ENCODE results near the gene ELANE.

Gene ELANE

DNA sequence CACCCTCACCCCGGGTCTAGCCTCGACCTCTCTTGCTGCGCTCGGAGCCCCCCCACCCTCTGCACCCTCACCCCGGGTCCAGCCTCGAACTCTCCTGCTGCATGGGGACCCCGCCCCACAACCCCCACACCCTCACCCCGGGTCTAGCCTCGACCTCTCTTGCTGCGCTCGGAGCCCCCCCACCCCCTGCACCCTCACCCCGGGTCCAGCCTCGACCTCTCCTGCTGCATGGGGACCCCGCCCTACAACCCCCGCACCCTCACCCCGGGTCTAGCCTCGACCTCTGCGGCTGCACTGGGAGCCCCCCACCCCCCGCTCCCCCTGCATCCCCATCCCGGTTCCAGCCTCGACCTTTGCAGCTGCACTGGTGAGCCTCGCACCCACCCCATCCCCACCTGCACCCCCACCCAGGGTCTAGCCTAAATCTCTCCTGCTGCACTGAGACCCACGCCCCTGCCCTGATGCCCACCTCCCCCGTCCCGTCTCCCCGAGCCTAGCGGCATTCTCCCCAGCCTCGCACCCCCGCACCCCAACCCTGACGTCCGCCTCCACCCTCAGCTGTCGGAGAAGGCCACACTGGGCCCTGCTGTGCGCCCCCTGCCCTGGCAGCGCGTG lies 9.1 kb downstream of the ELANE start:
- DNase-seq, result no peak

GRCh38 chr19:861756-862580 lies 9.9 kb downstream of the ELANE start:
- peak in 6 of 56 donors; percentile 6 to 63 (median 28) for DNase-seq

DNA sequence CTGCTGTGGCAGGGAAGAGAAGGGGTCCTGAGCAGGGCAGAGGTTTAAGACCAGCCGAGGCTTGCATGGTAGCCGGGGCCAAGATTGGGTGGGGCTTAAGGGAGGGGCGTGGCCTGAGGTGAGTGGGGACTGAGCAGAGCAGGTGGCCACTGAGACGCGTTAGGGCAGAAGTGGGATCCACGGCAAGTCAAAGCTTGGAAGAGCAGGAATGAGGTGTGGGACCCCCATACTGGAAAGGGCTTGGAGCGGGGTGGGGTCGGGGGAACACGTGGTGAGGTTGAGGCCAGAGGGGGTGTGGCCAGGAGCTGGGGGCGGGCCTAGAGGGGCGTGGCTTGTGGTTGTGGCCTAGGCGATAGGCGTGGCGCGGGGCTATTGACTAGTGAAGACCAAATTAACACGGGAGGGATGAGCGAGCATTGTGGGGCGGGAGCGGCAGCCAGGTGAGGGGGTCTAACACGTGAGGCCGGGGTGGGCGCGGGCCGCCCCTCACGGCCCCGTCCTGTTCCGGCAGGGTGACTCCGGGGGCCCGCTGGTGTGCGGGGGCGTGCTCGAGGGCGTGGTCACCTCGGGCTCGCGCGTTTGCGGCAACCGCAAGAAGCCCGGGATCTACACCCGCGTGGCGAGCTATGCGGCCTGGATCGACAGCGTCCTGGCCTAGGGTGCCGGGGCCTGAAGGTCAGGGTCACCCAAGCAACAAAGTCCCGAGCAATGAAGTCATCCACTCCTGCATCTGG lies 10.6 kb downstream of the ELANE start:
- peak in 4 of 56 donors; percentile 19 to 55 (median 34) for DNase-seq

DNA sequence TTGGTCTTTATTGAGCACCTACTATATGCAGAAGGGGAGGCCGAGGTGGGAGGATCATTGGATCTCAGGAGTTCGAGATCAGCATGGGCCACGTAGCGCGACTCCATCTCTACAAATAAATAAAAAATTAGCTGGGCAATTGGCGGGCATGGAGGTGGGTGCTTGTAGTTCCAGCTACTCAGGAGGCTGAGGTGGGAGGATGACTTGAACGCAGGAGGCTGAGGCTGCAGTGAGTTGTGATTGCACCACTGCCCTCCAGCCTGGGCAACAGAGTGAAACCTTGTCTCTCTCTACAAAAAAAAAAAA lies 11.2 kb downstream of the ELANE start:
- DNase-seq, result no peak

DNA sequence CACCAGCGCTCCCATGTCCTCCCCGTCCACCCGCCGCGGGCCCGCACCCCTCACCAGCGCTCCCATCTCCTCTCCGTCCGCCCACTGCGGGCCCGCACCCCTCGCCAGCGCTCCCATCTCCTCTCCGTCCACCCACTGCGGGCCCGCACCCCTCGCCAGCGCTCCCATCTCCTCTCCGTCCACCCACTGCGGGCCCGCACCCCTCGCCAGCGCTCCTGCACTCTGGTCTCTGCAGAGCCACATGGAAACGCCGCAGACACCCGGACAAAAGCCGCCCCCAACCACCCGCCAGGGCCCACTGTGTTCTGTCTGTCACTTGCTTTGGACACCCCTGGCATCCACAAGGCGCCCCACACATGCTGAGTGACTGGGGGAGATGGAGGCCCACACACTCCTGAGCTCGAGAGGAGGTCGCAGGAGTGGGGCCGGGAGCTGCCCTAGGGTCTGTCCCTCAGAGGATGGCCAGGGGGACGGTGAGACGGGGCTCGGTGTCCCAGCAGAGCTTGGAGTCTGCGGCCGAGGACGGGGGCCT lies 14.7 kb downstream of the ELANE start:
- no peak for DNase-seq

DNA sequence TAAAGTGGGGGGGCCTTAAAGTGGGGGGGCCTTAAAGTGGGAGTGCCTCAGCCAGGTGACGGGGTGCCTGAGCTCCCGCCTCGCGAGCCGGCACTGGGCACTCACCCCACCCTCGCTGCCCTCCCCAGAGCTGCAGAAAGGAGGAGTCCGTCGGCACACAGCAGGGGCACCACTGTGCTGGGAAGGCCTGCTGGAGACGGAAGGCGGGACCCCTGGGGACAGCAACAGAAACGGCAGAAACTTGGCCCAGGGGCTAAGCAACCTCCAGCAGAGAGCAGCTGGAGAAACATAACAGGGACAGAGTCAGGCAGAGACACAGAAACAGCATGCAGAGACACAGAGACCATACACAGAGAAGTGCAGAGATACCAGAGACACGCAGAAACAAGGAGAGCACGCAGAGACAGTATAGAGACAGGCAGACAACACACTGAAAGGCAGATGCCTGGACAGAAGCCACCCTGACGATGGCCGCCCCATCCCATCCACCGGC lies 15.2 kb downstream of the ELANE start:
- DNase-seq, result peak in 1 of 56 donors; percentile 21

DNA sequence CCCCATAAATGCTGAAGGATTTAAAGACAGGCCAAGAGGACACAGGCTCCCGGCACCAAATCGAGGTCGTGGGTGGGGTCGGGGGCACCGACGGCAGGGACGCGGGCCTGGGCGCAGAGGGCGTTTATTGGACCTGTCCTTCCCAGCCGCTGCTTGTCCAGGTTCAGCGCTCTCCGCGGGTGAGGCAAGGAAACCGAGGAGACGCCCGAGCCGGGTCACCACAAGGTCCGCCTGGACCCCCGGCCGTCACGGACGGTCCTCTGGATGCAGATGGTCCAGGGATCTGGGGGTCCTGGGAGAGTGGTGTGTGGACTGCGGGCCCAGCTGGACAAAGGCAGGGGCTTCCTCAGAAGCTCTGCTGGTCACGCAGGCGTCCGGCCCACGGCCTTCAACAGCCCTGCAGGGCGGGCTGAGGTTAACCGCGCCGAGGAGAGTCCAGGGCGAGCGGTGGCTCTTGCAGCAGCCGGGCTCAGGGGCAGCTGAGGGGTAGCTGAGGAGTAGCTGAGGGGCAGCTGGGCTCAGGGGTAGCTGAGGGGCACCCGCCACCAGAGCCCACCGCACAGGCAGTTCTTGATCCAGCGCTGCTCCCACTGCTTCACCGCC lies 15.9 kb downstream of the ELANE start:
- DNase-seq, result no peak

DNA sequence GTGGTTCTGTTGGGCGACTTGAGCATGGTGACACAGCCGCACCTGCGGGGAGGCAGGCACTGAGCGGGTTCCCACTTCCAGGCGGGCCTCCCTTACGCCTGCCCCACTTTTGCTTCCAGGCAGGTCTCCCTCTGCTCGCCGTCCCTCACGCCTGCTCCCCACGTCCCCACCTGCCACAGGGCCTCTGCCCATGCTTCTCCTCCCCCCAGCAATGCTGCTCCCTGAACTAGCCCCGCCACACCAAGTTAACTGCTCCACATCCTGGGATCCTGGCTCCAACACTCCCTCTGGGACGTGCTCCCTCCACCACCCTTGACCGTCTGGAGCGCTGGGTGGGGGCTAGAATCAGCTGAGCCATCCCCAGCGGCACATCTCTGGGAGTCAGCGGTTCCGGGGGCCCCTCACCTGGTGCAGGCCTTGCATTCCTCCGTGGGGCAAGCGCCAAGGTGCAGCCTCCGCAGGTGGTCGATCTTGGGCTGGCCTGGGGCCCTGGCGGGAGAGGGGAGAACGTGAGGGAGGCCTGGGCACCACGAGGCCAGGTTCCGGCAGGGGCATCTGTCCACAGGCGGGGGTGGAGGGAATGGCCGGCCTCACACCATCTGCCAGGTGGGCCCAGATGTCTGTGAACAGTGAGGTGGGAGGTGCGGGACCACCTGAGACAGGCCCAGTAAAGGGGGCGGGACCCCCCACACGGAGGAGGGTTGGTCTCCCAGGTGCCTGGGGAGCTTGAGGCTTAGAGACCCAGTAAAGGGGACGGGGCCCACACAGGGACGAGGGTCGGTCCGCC lies 16.5 kb downstream of the ELANE start:
- no peak for DNase-seq

- peak in 3 of 56 donors; percentile 15 to 29 (median 17) for DNase-seq
These were observed 17.4 kb downstream of the ELANE start for GRCh38 chr19:869245-870177.

DNA sequence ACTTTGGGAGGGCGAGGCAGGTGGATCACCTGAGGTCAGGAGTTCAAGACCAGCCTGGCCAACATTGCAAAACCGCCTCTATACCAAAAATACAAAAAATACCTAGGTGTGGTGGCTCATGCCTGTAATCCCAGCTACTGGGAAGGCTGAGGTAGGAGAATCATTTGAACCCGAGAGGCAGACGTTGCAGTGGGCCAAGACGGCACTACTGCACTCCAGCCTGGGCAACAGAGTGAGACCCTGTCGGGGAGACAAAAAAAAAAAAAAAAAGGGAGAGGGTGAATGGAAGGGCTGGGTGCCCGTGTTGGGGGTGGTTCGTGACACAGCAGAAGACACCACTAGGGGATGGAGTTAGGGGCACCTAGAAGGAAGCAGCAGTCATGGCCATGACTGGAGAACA lies 18.2 kb downstream of the ELANE start:
- no peak for DNase-seq

DNA sequence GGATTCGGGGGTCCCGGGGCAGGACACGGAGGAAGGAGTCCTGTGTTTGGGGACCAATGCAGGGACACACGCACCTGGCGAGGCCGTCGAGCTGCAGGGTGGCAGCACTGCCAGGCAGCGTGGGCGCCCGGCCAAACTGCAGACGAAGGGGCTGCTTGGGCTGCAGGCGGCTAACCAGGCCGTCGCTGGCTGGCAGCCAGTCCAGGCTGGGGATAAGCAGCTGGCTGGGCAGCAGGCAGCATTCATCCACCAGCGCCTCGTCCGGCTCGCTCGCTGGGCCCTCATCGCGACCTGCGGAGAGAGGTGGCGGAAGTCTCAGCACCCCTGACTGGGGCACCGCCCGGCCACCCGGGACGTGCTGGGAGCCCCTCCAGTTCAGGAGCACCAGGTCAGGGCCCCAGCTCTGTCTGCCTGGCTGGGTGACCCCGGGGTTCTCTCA lies 18.9 kb downstream of the ELANE start:
- peak in 17 of 56 donors; percentile 4 to 58 (median 31) for DNase-seq

- peak in 2 of 56 donors; percentile 6 to 33 for DNase-seq
These were observed 19.6 kb downstream of the ELANE start for GRCh38 chr19:871446-872265.

- no peak for DNase-seq
These were observed 20.3 kb downstream of the ELANE start for GRCh38 chr19:872266-872951.

- peak in 2 of 56 donors; percentile 11 to 17 for DNase-seq
These were observed 21.0 kb downstream of the ELANE start for GRCh38 chr19:873084-873483.

- no peak for DNase-seq
These were observed 21.5 kb downstream of the ELANE start for GRCh38 chr19:873561-874041.

DNA sequence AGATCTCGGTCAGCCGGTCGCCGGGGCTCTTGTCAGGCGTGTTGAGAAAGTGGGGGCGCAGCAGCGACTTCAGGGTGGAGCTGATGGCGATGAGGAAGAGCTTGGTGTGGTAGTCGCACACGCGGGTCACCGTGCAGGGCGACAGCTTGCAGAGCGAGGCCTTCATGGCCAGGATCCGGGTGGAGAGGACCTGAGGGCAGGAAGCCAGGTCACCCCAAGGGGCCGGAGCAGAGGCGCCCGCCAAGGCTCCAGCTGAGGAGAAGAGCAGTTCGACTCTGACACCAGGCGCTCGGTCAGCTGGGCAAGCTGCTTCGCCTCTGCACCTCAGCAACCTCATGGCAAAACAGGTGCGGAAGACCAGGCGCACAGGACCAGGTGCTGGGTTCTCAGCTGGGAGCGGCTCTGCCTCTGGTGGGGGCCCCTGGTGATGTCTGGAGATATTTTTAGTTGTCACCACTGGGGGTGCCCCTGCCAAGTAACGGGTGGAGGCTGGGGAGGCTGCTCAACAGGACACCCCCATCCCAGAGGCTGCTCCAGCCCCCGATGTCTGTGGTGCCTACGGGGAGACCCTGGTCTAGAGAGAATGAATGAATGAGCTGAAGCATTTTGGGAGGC lies 23.3 kb downstream of the ELANE start:
- no peak for DNase-seq

DNA sequence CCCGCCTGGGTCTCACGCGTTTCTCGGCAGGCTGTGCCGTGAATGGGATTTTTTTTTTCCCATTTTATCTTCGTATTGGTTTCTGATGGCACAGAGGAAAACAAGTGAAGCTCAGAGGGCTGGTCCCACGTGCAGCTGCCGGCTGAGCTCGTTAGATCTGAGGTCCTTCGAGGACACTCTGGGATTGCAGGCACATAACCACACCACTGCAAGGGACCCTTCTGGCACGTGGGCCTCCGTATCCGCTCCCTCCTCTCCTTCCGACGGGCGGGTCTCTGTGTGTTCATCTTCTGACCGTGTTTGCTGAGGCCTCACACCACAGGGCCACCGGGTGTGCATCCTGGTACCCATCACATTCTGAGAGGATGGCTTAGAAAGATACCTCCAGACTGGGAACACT lies 24.0 kb downstream of the ELANE start:
- DNase-seq, result no peak

Data from nucleus accumbens (tissue), 56 donors.